ENCODE measurements around the gene SORCS1. TPM values are rescaled to one million over a fixed set of nuclear protein-coding genes. Genes with fewer than 3 reads are reported as not detected.

SORCS1 gene
- total and polyA plus RNA-seq, 2 donors (not counting 1 experiment from before 2014, with no cell fraction given) = not detected

DNA sequence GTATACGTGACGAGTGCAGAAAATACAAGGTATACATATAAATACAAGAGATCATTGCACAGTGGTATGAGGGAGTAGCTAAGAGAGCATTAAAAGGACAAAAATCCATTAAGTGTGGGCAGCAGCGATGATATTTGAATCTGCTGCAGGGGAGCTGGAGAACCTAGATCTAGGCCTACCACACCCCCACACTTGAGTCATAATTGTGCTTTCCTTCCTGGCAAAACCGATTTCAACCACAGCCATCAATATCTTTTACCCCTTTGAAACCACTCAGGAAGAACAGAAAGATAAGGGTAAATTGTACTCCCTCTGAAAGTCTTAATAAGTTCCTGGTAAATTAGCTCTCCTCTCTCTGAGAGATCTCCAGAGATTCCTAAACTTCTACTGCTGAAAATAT is 345.0 kb downstream of the SORCS1 start:
- peaks cover 0 to 3% (median 0%) of the 10 kb centered on the region in 3 donors for H3K9me3 ChIP-seq (ENCODE audit: control extremely low read depth in 1 of 3, control insufficient read depth in 2 of 3, insufficient read depth in 1 of 3, low read length in 2 of 3)
- ChIA-PET POLR2A (no interaction called here), CTCF (no interaction called here)
- H3K4me1 Mint-ChIP-seq = no peaks in the 10 kb centered on the region
- no peaks in the 10 kb centered on the region for H3K27me3 ChIP-seq (replicated peaks in 1 of 4; ENCODE audit: control extremely low read depth in 1 of 4, control insufficient read depth in 3 of 4, insufficient read depth in 4 of 4, low read length in 3 of 4)
- no peak overlapping the region for H2AFZ ChIP-seq (ENCODE audit: insufficient read depth, low read depth, low read length, poor library complexity, severe bottlenecking)
- no peak overlapping the region for H3K4me3 ChIP-seq (ENCODE audit: control extremely low read depth in 1 of 5, extremely low read depth in 1 of 5, insufficient read depth in 1 of 5, low read depth in 2 of 5, low read length in 4 of 5)
- intact Hi-C loops (cut with micrococcal nuclease) = no loop called here
- H3K27ac Mint-ChIP-seq = no peak overlapping the region
- no peak overlapping the region for H3K4me3 Mint-ChIP-seq
- H3K9me3 Mint-ChIP-seq (ENCODE audit: insufficient read depth) = no peaks in the 10 kb centered on the region
- no peaks in the 10 kb centered on the region for H3K79me2 ChIP-seq (ENCODE audit: control insufficient read depth, insufficient read depth, low read length)
- DNase-seq (no peak), ATAC-seq (ENCODE audit: low read depth) (no peak)
- WGBS (ENCODE audit: insufficient coverage) = no CpG with 5 or more reads among the region's 4 CpGs
- H3K4me1 ChIP-seq (ENCODE audit: control insufficient read depth in 2 of 2, insufficient read depth in 2 of 2, low read length in 2 of 2) = no peaks in the 10 kb centered on the region
- no peak overlapping the region for H3K4me2 ChIP-seq (replicated peaks; ENCODE audit: low read depth, low read length, poor library complexity, severe bottlenecking)
- TF ChIP-seq, protein P1, sequence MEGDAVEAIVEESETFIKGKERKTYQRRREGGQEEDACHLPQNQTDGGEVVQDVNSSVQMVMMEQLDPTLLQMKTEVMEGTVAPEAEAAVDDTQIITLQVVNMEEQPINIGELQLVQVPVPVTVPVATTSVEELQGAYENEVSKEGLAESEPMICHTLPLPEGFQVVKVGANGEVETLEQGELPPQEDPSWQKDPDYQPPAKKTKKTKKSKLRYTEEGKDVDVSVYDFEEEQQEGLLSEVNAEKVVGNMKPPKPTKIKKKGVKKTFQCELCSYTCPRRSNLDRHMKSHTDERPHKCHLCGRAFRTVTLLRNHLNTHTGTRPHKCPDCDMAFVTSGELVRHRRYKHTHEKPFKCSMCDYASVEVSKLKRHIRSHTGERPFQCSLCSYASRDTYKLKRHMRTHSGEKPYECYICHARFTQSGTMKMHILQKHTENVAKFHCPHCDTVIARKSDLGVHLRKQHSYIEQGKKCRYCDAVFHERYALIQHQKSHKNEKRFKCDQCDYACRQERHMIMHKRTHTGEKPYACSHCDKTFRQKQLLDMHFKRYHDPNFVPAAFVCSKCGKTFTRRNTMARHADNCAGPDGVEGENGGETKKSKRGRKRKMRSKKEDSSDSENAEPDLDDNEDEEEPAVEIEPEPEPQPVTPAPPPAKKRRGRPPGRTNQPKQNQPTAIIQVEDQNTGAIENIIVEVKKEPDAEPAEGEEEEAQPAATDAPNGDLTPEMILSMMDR (IDR thresholded peaks at IDR 0.05) = no peak
- TF ChIP-seq EZH2 (IDR thresholded peaks at IDR 0.05; ENCODE audit: borderline replicate concordance, insufficient read depth, low read depth, low read length, poor library complexity, severe bottlenecking) = no peak
- no peak overlapping the region for H3K27ac ChIP-seq (ENCODE audit: low read length in 2 of 2)
- no peak overlapping the region for H3K9ac ChIP-seq (ENCODE audit: low read length)
- no peaks in the 10 kb centered on the region for H3K36me3 ChIP-seq (replicated peaks in 1 of 2; ENCODE audit: control extremely low read depth in 1 of 2, control insufficient read depth in 1 of 2, extremely low read depth in 1 of 2, insufficient read depth in 2 of 2, low read length in 1 of 2)
- H4K20me1 ChIP-seq (ENCODE audit: control insufficient read depth, insufficient read depth, low read length, poor library complexity, severe bottlenecking) = no peaks in the 10 kb centered on the region
- no peaks in the 10 kb centered on the region for H3K27me3 Mint-ChIP-seq

DNA sequence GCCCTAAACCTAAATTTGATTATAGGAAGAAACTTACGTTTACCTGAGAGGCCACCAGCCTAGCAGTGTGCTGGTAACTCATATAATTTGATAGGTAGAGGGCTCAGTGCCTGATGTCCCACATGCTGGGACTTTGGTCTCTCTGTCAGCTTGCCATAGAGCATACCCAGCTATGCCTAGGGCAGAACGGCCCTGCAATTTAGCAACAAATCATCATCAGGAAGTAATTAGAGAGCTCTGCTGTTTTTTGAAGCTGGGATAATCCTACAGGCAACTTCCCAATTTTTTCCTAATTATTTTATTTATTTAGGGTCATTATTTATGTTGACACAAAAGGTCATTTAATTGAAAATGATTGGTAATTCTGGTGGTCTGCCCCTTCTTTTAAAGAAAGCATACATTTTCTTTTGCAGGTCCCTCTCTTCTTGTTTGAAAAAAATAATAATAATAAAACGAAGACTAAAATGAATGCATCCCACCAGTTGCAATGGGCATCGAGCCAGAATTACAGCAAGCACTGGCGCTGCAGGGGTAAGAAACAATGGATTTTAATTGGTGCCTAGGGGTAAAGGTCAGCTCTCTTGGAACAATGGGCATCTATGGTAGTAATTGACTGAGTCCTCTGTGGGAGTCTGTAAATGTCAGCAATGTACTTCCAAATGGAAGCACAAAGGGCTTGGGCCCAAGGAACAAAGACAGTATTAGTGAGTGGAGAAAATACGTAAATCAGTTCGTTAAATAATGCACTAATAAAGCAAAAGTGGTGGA is 348.0 kb downstream of the SORCS1 start:
- no peaks in the 10 kb centered on the region for H3K9me3 Mint-ChIP-seq (ENCODE audit: insufficient read depth)
- ATAC-seq (ENCODE audit: low read depth) = no peak
- Histone ChIP-seq H3K4me3 (ENCODE audit: control extremely low read depth in 1 of 5, extremely low read depth in 1 of 5, insufficient read depth in 1 of 5, low read depth in 2 of 5, low read length in 4 of 5) (no peak overlapping the region), H3K4me1 (ENCODE audit: control insufficient read depth in 2 of 2, insufficient read depth in 2 of 2, low read length in 2 of 2) (no peaks in the 10 kb centered on the region), H3K9me3 (ENCODE audit: control extremely low read depth in 1 of 3, control insufficient read depth in 2 of 3, insufficient read depth in 1 of 3, low read length in 2 of 3) (peaks cover 0 to 3% (median 0%) of the 10 kb centered on the region in 3 donors), H4K20me1 (ENCODE audit: control insufficient read depth, insufficient read depth, low read length, poor library complexity, severe bottlenecking) (no peaks in the 10 kb centered on the region), H3K27ac (ENCODE audit: low read length in 2 of 2) (no peak overlapping the region), H2AFZ (ENCODE audit: insufficient read depth, low read depth, low read length, poor library complexity, severe bottlenecking) (no peak overlapping the region), H3K9ac (ENCODE audit: low read length) (no peak overlapping the region), H3K36me3 (replicated peaks in 1 of 2; ENCODE audit: control extremely low read depth in 1 of 2, control insufficient read depth in 1 of 2, extremely low read depth in 1 of 2, insufficient read depth in 2 of 2, low read length in 1 of 2) (no peaks in the 10 kb centered on the region), H3K4me2 (replicated peaks; ENCODE audit: low read depth, low read length, poor library complexity, severe bottlenecking) (no peak overlapping the region), H3K79me2 (ENCODE audit: control insufficient read depth, insufficient read depth, low read length) (no peaks in the 10 kb centered on the region), H3K27me3 (replicated peaks in 1 of 4; ENCODE audit: control extremely low read depth in 1 of 4, control insufficient read depth in 3 of 4, insufficient read depth in 4 of 4, low read length in 3 of 4) (no peaks in the 10 kb centered on the region)
- H3K27ac Mint-ChIP-seq = no peak overlapping the region
- intact Hi-C loops (cut with micrococcal nuclease) = no loop called here
- no peak for DNase-seq
- TF ChIP-seq EZH2 (IDR thresholded peaks at IDR 0.05; ENCODE audit: borderline replicate concordance, insufficient read depth, low read depth, low read length, poor library complexity, severe bottlenecking) = no peak
- TF ChIP-seq, protein P1 (IDR thresholded peaks at IDR 0.05) = no peak
- WGBS (ENCODE audit: insufficient coverage) = 77% methylated on average over 5 of the region's 7 CpGs
- no peak overlapping the region for H3K4me3 Mint-ChIP-seq
- H3K4me1 Mint-ChIP-seq = no peaks in the 10 kb centered on the region
- POLR2A ChIA-PET = no interaction called here
- CTCF ChIA-PET = no interaction called here
- H3K27me3 Mint-ChIP-seq = no peaks in the 10 kb centered on the region
